ENCODE data around the gene NDRG4. TPM values are rescaled to one million over a fixed set of nuclear protein-coding genes. Genes with fewer than 3 reads are reported as not detected.

The NDRG4 gene
- total RNA-seq, 1 donor from 2014 or later, result 677 TPM

DNA sequence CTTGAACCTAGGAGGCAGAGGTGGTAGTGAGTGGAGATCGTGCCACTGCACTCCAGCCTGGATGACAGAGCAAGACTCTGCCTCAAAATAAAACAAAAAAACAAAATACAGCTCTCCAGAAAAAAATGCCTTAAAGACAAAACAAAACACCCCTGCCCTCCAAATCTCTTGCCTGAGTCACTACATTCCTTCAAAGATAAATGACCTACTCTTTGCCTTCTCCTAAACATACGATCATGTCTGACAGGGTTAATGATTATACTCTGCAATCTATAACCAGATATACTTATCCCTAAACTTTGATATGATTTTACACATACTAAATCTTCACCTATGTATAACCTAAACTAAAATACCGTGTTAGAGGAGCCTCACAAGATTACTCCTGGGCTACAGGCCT is 13.9 kb downstream of the NDRG4 start:
- peaks cover 18% of the 10 kb centered on the region for H3K27me3 Mint-ChIP-seq (ENCODE audit: unreplicated experiment)
- H3K4me3 Mint-ChIP-seq (ENCODE audit: unreplicated experiment), result peak overlapping the region; percentile 1
- TF ChIP-seq, protein P1, sequence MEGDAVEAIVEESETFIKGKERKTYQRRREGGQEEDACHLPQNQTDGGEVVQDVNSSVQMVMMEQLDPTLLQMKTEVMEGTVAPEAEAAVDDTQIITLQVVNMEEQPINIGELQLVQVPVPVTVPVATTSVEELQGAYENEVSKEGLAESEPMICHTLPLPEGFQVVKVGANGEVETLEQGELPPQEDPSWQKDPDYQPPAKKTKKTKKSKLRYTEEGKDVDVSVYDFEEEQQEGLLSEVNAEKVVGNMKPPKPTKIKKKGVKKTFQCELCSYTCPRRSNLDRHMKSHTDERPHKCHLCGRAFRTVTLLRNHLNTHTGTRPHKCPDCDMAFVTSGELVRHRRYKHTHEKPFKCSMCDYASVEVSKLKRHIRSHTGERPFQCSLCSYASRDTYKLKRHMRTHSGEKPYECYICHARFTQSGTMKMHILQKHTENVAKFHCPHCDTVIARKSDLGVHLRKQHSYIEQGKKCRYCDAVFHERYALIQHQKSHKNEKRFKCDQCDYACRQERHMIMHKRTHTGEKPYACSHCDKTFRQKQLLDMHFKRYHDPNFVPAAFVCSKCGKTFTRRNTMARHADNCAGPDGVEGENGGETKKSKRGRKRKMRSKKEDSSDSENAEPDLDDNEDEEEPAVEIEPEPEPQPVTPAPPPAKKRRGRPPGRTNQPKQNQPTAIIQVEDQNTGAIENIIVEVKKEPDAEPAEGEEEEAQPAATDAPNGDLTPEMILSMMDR (IDR thresholded peaks at IDR 0.05; ENCODE audit: partially characterized antibody, unreplicated experiment), result no peak
- peaks cover 8% of the 10 kb centered on the region for H3K4me1 Mint-ChIP-seq (ENCODE audit: low read depth, unreplicated experiment)
- H3K9me3 Mint-ChIP-seq (ENCODE audit: unreplicated experiment), result peaks cover 20% of the 10 kb centered on the region
- no peaks in the 10 kb centered on the region for H3K36me3 Mint-ChIP-seq (ENCODE audit: unreplicated experiment)
- DNase-seq, result no peak
- H3K27ac Mint-ChIP-seq (ENCODE audit: unreplicated experiment), result no peak overlapping the region

DNA sequence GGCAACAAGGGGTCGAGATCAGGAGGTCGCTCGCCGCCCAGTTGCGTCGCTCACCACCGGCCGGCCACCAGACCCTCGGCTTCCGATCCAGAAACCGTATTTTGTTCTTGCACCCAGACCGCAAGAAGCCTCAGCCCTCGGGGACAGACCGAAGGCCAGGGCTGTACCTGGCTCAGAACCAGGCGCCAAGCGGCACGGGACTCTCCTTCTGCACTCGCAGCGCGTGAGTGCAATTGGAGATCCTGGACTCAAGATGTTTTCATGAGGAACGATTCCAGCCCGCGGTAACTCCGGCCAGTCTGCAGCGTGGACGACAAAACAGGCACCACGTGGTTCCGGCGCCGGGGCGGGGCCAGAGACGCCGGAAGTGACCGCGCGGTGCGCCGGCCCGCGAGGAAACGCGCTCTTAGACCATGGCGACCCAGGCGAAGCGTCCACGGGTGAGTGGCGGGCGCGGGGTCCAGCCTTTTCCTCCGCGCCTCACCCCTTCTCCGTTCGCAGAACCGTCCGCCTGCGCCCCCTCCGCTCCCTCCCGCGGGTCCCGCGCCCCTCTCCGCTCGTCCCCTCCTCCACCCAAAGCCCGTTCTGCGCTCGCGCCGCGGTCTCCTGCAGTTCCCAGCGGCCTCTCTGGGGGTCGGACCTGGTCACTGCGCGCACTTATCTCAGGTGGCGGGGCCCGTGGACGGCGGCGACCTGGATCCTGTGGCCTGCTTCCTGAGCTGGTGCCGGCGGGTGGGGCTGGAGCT is 15.4 kb downstream of the NDRG4 start, which contains the start of gene SETD6:
TSS of gene SETD6 (plus strand) at position 393 of the 746 bp plus-strand sequence. CDS start at position 414, 21 bp downstream.
- no peaks in the 10 kb centered on the region for H3K36me3 Mint-ChIP-seq (ENCODE audit: unreplicated experiment)

DNA sequence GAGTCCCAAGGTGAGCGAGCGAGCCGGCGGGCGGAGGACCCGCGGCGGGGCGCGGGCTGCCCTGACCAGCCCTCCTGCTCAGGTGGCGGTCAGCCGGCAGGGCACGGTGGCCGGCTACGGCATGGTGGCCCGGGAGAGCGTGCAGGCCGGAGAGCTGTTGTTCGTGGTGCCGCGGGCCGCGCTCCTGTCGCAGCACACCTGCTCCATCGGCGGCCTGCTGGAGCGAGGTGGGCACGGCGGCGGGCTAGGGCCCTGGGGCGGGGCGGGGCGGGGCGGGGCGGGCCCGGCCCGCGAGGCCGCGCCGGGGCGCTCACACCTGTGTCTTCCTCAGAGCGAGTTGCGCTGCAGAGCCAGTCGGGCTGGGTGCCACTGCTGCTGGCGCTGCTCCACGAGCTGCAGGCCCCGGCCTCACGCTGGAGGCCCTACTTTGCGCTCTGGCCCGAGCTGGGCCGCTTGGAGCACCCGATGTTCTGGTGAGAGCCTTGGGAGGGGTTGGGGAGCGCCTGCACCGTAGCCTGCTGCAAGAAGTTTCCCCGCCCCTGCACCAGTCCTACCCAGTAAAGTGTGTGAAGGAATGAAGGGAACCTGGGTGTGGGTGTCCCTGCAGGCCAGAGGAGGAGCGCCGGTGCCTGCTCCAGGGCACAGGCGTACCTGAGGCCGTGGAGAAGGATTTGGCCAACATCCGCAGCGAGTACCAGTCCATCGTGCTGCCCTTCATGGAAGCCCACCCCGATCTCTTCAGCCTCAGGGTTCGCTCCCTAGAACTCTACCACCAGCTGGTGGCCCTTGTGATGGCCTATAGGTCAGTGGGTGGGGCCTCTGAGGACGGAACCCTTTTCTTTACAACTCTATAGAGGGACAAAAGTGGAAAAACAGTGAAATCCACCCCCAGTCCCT is 16.2 kb downstream of the NDRG4 start:
- H3K27ac Mint-ChIP-seq (ENCODE audit: unreplicated experiment), result no peak overlapping the region
- TF ChIP-seq, protein P1 (IDR thresholded peaks at IDR 0.05; ENCODE audit: partially characterized antibody, unreplicated experiment), result peak; percentile 2
- H3K27me3 Mint-ChIP-seq (ENCODE audit: unreplicated experiment), result peaks cover 16% of the 10 kb centered on the region
- H3K9me3 Mint-ChIP-seq (ENCODE audit: unreplicated experiment), result peaks cover 15% of the 10 kb centered on the region
- peak overlapping the region; percentile 97 for H3K4me3 Mint-ChIP-seq (ENCODE audit: unreplicated experiment)
- H3K4me1 Mint-ChIP-seq (ENCODE audit: low read depth, unreplicated experiment), result peaks cover 8% of the 10 kb centered on the region
- no peak for DNase-seq
- no peaks in the 10 kb centered on the region for H3K36me3 Mint-ChIP-seq (ENCODE audit: unreplicated experiment)

More for the DNA sequence above, 15.4 kb downstream of the NDRG4 start, which contains the start of gene SETD6:
- Mint-ChIP-seq H3K4me1 (ENCODE audit: low read depth, unreplicated experiment) (peaks cover 8% of the 10 kb centered on the region), H3K9me3 (ENCODE audit: unreplicated experiment) (peaks cover 17% of the 10 kb centered on the region), H3K4me3 (ENCODE audit: unreplicated experiment) (peak within 1 kb of the TSS; percentile 97), H3K27ac (ENCODE audit: unreplicated experiment) (peak within 1 kb of the TSS; percentile 90), H3K27me3 (ENCODE audit: unreplicated experiment) (peaks cover 16% of the 10 kb centered on the region)
- DNase-seq, result peak; percentile 95
- TF ChIP-seq, protein P1 (IDR thresholded peaks at IDR 0.05; ENCODE audit: partially characterized antibody, unreplicated experiment), result peak; percentile 42

DNA sequence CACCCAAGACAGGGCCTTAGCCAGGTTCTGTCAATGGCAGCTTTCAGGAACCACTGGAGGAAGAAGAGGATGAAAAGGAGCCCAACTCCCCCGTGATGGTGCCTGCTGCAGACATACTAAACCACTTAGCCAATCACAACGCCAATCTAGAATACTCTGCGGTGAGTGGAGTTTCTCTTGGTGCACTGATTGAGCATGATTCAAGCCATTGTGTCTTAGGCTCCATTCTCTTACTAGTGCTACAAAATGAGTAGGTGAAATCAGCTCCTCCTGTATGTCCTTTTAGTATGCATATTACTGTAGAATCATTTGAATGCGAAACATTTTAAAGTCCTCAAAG is 16.8 kb downstream of the NDRG4 start:
- Mint-ChIP-seq H3K4me1 (ENCODE audit: low read depth, unreplicated experiment) (peaks cover 6% of the 10 kb centered on the region), H3K36me3 (ENCODE audit: unreplicated experiment) (no peaks in the 10 kb centered on the region), H3K27ac (ENCODE audit: unreplicated experiment) (peak overlapping the region; percentile 17), H3K27me3 (ENCODE audit: unreplicated experiment) (peaks cover 14% of the 10 kb centered on the region), H3K4me3 (ENCODE audit: unreplicated experiment) (peak overlapping the region; percentile 51), H3K9me3 (ENCODE audit: unreplicated experiment) (peaks cover 15% of the 10 kb centered on the region)
- DNase-seq, result no peak
- TF ChIP-seq, protein P1 (IDR thresholded peaks at IDR 0.05; ENCODE audit: partially characterized antibody, unreplicated experiment), result no peak

All from glutamatergic neuron (in vitro differentiated cells).